ENCODE data around the gene LTBR.

Gene LTBR

DNA sequence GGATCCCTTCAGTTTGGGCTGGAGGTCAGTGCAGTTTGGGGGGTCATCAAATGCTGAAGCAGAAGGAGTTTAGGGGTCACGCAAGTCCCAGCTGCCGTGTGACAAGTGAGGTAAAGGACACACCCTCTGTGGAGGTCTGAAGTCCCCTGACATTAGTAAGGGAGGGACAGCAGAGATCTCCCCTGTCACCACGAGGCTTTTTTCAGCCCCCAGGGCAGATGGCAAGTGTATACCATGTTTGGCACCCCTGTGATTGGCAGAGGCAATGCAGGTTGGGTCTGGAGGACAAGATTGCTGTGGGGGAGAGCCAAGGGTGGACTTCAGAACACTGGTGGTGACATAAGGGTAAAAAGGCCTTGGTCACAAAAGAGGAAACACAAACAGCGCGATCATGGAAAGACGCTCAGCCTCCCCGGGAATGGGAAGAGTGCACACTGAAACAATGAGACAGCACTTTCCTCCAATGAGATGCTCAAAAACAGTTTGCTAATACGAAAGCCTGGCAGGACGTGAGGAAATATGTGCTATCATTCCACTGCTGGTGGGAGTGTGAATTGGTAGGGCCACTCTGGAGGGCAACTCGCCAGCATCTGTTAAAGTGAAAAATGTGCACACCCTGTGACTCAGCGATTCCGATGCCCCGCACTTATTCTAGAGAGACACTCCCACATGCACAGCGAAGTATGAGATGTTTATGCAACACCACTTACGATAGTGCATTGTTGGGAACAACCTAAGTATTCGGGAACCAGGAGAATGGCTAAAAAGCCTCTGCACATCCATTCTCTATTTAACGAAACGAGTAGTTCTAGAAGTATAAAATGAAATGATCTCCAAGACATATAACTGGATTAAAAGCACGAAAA, 46.4 kb downstream of the LTBR start:
- DNase-seq (ENCODE audit: low read depth), result peak; percentile 43
- TF ChIP-seq, protein P1, sequence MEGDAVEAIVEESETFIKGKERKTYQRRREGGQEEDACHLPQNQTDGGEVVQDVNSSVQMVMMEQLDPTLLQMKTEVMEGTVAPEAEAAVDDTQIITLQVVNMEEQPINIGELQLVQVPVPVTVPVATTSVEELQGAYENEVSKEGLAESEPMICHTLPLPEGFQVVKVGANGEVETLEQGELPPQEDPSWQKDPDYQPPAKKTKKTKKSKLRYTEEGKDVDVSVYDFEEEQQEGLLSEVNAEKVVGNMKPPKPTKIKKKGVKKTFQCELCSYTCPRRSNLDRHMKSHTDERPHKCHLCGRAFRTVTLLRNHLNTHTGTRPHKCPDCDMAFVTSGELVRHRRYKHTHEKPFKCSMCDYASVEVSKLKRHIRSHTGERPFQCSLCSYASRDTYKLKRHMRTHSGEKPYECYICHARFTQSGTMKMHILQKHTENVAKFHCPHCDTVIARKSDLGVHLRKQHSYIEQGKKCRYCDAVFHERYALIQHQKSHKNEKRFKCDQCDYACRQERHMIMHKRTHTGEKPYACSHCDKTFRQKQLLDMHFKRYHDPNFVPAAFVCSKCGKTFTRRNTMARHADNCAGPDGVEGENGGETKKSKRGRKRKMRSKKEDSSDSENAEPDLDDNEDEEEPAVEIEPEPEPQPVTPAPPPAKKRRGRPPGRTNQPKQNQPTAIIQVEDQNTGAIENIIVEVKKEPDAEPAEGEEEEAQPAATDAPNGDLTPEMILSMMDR (conservative IDR thresholded peaks at IDR 0.05; ENCODE audit: low read depth, low read length), result no peak
- H3K4me3 ChIP-seq (ENCODE audit: low read length), result no peak overlapping the region

- H3K4me3 ChIP-seq (ENCODE audit: low read length), result no peak overlapping the region
- DNase-seq (ENCODE audit: low read depth), result no peak
- TF ChIP-seq, protein P1 (conservative IDR thresholded peaks at IDR 0.05; ENCODE audit: low read depth, low read length), result no peak
These were observed 49.0 kb downstream of the LTBR start for GRCh38 chr12:6432991-6433390.

DNA sequence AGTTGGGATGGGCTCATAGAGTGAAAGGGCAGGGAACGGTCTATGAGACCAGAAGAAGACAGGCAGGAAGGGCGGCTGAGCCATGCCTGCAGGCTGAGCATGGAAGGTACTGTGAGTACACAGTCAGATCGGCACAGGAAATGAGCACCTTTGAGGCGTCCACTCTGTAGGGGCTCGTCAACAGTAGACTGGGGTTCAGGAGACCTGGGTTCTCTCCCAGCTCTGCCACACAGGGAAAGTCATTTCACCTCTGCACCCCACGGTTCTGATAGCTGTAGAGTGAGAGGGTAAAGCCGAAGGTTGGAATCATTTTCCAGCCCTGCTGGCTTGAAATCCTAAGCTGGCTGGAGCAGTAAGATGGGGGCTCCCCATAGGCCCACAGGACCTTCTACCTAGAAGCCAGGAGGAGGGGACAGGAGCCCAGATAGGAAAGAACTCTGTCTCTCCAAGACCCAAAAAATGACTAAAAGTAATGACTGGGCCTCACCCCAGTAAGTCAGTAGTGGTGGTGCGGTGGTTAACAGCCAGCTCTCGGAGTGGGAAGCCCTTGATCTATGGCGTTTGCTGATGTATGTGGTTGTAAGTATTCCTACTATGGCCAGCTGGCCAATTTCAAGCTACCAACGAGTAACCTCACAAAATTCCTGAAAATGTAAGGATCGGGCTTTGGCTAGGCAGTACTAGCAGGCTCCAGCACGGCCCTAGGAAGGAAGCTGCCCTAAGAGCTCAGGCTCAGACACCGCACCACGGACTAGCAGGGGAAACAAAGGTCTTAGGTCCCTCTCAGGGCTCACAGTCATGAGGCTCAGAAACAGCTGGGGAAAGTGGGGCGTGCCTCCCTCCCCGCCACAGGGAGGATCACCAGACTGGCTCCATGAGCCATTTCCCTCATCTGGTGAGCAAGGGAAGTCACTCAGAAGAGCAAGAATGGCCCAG, 50.5 kb downstream of the LTBR start:
- H3K4me3 ChIP-seq (ENCODE audit: low read length), result no peak overlapping the region
- no peak for DNase-seq (ENCODE audit: low read depth)
- TF ChIP-seq, protein P1 (conservative IDR thresholded peaks at IDR 0.05; ENCODE audit: low read depth, low read length), result no peak

GRCh38 chr12:6435961-6436715, 52.2 kb downstream of the LTBR start:
- no peak overlapping the region for H3K4me3 ChIP-seq (ENCODE audit: low read length)
- TF ChIP-seq, protein P1 (conservative IDR thresholded peaks at IDR 0.05; ENCODE audit: low read depth, low read length), result no peak
- DNase-seq (ENCODE audit: low read depth), result no peak

DNA sequence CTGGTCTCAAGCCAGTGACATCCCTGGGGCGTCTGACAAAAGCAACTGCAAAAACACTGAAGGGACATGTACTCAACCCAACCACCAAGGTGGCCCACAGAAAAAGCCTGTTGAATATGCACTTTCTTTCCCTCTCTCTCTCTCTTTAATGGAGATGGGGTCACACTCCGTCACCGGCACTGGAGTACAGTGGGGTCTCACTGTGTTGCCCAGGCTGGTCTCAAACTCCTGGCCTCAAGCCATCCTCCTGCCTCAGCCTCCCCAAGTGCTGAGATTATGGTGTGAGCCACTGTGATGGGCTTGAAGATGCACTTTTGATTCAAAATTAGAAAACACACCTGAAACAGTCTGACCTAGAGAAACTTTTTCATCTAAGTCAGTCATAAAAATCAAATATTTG, 53.6 kb downstream of the LTBR start:
- DNase-seq (ENCODE audit: low read depth), result no peak
- TF ChIP-seq, protein P1 (conservative IDR thresholded peaks at IDR 0.05; ENCODE audit: low read depth, low read length), result no peak
- H3K4me3 ChIP-seq (ENCODE audit: low read length), result no peak overlapping the region

- DNase-seq (ENCODE audit: low read depth), result no peak
- TF ChIP-seq, protein P1 (conservative IDR thresholded peaks at IDR 0.05; ENCODE audit: low read depth, low read length), result no peak
- no peak overlapping the region for H3K4me3 ChIP-seq (ENCODE audit: low read length)
These were observed 54.4 kb downstream of the LTBR start for GRCh38 chr12:6438345-6438744.
